Erythroblast (primary cell): ENCODE results near the gene RAB7A.

ENCODE experiments used
- GATA1 ChIP-seq: IDR thresholded peaks from 2 replicates; pipeline ENCODE4 v1.6.1; 2011; ENCODE audit warnings: low read depth, mild to moderate bottlenecking, control low read depth, low read length, moderate library complexity
- POLR2A ChIP-seq: IDR thresholded peaks from 2 replicates; pipeline ENCODE4 v1.6.1; 2011; ENCODE audit warnings: mild to moderate bottlenecking, low read length

- no peak for TF ChIP-seq POLR2A
- no peak for TF ChIP-seq GATA1
Measured at GRCh38 chr3:128848936-128849335, 123.0 kb downstream of the RAB7A start.
